ENCODE results near the gene GOLIM4.

GRCh38 chr3:168102735-168103410, 7.1 kb upstream of the GOLIM4 start:
- TF ChIP-seq ARNTL (CRISPR knock-in tag; IDR thresholded peaks at IDR 0.05; ENCODE audit: borderline replicate concordance, low read depth), result no peak
- TF ChIP-seq CSRNP3 (CRISPR knock-in tag; IDR thresholded peaks at IDR 0.05), result no peak
- TF ChIP-seq RARB (CRISPR knock-in tag; IDR thresholded peaks at IDR 0.05), result no peak
- TF ChIP-seq OSR1 (CRISPR knock-in tag; IDR thresholded peaks at IDR 0.05), result no peak
- TF ChIP-seq ZFP3 (CRISPR knock-in tag; IDR thresholded peaks at IDR 0.05), result no peak
- TF ChIP-seq ESRRG (CRISPR knock-in tag; IDR thresholded peaks at IDR 0.05), result no peak
- TF ChIP-seq TOX (CRISPR knock-in tag; IDR thresholded peaks at IDR 0.05; ENCODE audit: borderline replicate concordance), result no peak
- TF ChIP-seq GLIS3 (CRISPR knock-in tag; IDR thresholded peaks at IDR 0.05), result no peak
- no peak for TF ChIP-seq ISL1 (CRISPR knock-in tag; IDR thresholded peaks at IDR 0.05)

Measured in SK-N-SH treated with all-trans-retinoic acid at 6 μM for 48 hours (cell line).